IMR-90 (cell line): Measurements from ENCODE around the gene C1orf116. TPM values are rescaled to one million over a fixed set of nuclear protein-coding genes. Genes with fewer than 3 reads are reported as not detected.

Experiments used
- ATAC-seq: fragments of 200-7000 bp; cut with Tn5 transposase; 2 replicates; pipeline ENCODE4 v1.9.1; 2020; ENCODE audit warnings: low read depth, mild to moderate bottlenecking, moderate library complexity
- BruUV-seq: library from RNA; stranded (reverse); fragments of 400-500 nt; replicated peaks from 2 replicates; lab custom pipeline; 2021; lab: Mats Ljungman, UMichigan
- CTCF ChIA-PET: fragments of 300-600 bp; formaldehyde crosslinking; extraction: SDS; loops from one replicate; lab custom pipeline; 2021; ENCODE audit warnings: antibody characterized with exemption; lab: Yijun Ruan, JAX
- POLR2A ChIA-PET: fragments of 300-600 bp; sonication (Branson Sonifier 250); formaldehyde crosslinking; loops from one replicate; lab custom pipeline; 2022; ENCODE audit warnings: antibody characterized with exemption; ENCODE audit not compliant: unreplicated experiment; lab: Charles Lee
- DNase-seq: peaks from one replicate; pipeline ENCODE4 v3.0.0; 2013
- H2AFZ ChIP-seq: replicated peaks from 2 replicates; pipeline ENCODE3; 2013; ENCODE audit warnings: low read length, mild to moderate bottlenecking; ENCODE audit not compliant: poor library complexity
- H2AK5ac ChIP-seq: 2 replicates; pipeline ENCODE4 v1.6.1; 2013; ENCODE audit warnings: low read depth, low read length, inconsistent platforms
- H2AK9ac ChIP-seq: replicated peaks from 2 replicates; pipeline ENCODE3; 2013; ENCODE audit warnings: mild to moderate bottlenecking, low read depth, low read length, moderate library complexity; ENCODE audit not compliant: poor library complexity
- H2BK120ac ChIP-seq: 2 replicates; pipeline ENCODE4 v1.6.1; 2013; ENCODE audit warnings: low read depth, low read length, inconsistent platforms
- H2BK15ac ChIP-seq: 3 replicates; pipeline ENCODE4 v1.6.1; 2013; ENCODE audit warnings: low read depth, low read length, inconsistent platforms
- H2BK20ac ChIP-seq: 2 replicates; pipeline ENCODE4 v1.6.1; 2013; ENCODE audit warnings: low read depth, mild to moderate bottlenecking, inconsistent platforms, low read length, moderate library complexity
- H2BK5ac ChIP-seq: 2 replicates; pipeline ENCODE4 v1.6.1; 2013; ENCODE audit warnings: mild to moderate bottlenecking, low read depth, low read length, inconsistent platforms; ENCODE audit not compliant: poor library complexity, severe bottlenecking
- H3K14ac ChIP-seq: replicated peaks from 2 replicates; pipeline ENCODE4 v1.6.1; 2013; ENCODE audit warnings: low read depth, low read length, inconsistent platforms
- H3K18ac ChIP-seq: 2 replicates; pipeline ENCODE4 v1.6.1; 2013; ENCODE audit warnings: low read depth, low read length, control low read depth
- H3K23ac ChIP-seq: 2 replicates; pipeline ENCODE4 v1.6.1; 2013; ENCODE audit warnings: low read depth, low read length, inconsistent platforms
- H3K27ac ChIP-seq: 2 replicates; pipeline ENCODE4 v1.5.1; 2013; ENCODE audit warnings: mild to moderate bottlenecking, control low read depth, low read length; ENCODE audit not compliant: insufficient read depth
- H3K27me3 ChIP-seq: 2 replicates; pipeline ENCODE4 v1.6.1; 2013; ENCODE audit warnings: low read length; ENCODE audit not compliant: control insufficient read depth, insufficient read depth
- H3K36me3 ChIP-seq: 2 replicates; pipeline ENCODE4 v1.6.1; 2013; ENCODE audit warnings: low read length, mixed read lengths; ENCODE audit not compliant: control insufficient read depth, insufficient read depth
- H3K4ac ChIP-seq: 2 replicates; pipeline ENCODE4 v1.6.1; 2013; ENCODE audit warnings: low read depth, low read length, inconsistent platforms
- H3K4me1 ChIP-seq: 2 replicates; pipeline ENCODE4 v1.6.1; 2013; ENCODE audit warnings: low read length, mixed read lengths; ENCODE audit not compliant: control insufficient read depth, insufficient read depth
- H3K4me2 ChIP-seq: 2 replicates; pipeline ENCODE4 v1.6.1; 2013; ENCODE audit warnings: low read depth, mild to moderate bottlenecking, control low read depth, low read length, moderate library complexity
- H3K4me3 ChIP-seq: 2 replicates; pipeline ENCODE4 v1.5.1; 2013; ENCODE audit warnings: low read depth, mild to moderate bottlenecking, control low read depth, low read length, moderate library complexity; ENCODE audit not compliant: insufficient read depth
- H3K56ac ChIP-seq: 2 replicates; pipeline ENCODE4 v1.6.1; 2013; ENCODE audit warnings: low read length, inconsistent platforms; ENCODE audit not compliant: insufficient read depth; ENCODE audit errors: extremely low read depth
- H3K79me1 ChIP-seq, 2 experiments: 2 replicates each; pipeline ENCODE4 v1.6.1; 2013; ENCODE audit warnings: low read length in 2 of 2, inconsistent platforms in 1 of 2, low read depth in 1 of 2
- H3K9ac ChIP-seq: 2 replicates; pipeline ENCODE4 v1.6.1; 2013; ENCODE audit warnings: low read depth, low read length, control low read depth
- H3K9me1 ChIP-seq: 2 replicates; pipeline ENCODE4 v1.6.1; 2013; ENCODE audit warnings: low read length, inconsistent platforms; ENCODE audit not compliant: insufficient read depth
- H3K9me3 ChIP-seq: 2 replicates; pipeline ENCODE4 v1.6.1; 2013; ENCODE audit warnings: low read length; ENCODE audit not compliant: control insufficient read depth, insufficient read depth
- H4K20me1 ChIP-seq: 2 replicates; pipeline ENCODE4 v1.6.1; 2013; ENCODE audit warnings: low read length, inconsistent platforms; ENCODE audit not compliant: insufficient read depth
- H4K5ac ChIP-seq: 2 replicates; pipeline ENCODE4 v1.6.1; 2013; ENCODE audit warnings: mild to moderate bottlenecking, low read depth, low read length, control low read depth
- H4K8ac ChIP-seq, 2 experiments: 2 replicates each; pipeline ENCODE4 v1.6.1; 2013; ENCODE audit warnings: low read depth in 2 of 2, low read length in 2 of 2, control low read depth in 1 of 2, inconsistent platforms in 1 of 2
- H4K91ac ChIP-seq: 2 replicates; pipeline ENCODE4 v1.6.1; 2013; ENCODE audit warnings: low read depth, low read length, inconsistent platforms; ENCODE audit not compliant: insufficient read depth
- BHLHE40 ChIP-seq: fragments of 150-350 bp; IDR thresholded peaks from 2 replicates; pipeline ENCODE4 v1.6.1; 2016; ENCODE audit warnings: mild to moderate bottlenecking, low read depth, low read length
- CHD1 ChIP-seq: IDR thresholded peaks from 2 replicates; pipeline ENCODE4 v1.6.1; 2012; ENCODE audit warnings: low read depth, low read length, improper control_type of control experiment
- CTCF ChIP-seq: conservative IDR thresholded peaks from 2 replicates; pipeline ENCODE4 v1.5.1; 2012; ENCODE audit warnings: mild to moderate bottlenecking, low read depth, low read length, improper control_type of control experiment
- ELK1 ChIP-seq: fragments of 150-350 bp; IDR thresholded peaks from 2 replicates; pipeline ENCODE4 v1.6.1; 2016; ENCODE audit warnings: low read depth, mild to moderate bottlenecking, low read length, moderate library complexity, borderline replicate concordance
- FOS ChIP-seq: fragments of 150-350 bp; IDR thresholded peaks from 2 replicates; pipeline ENCODE4 v1.6.1; 2016; ENCODE audit warnings: low read depth, low read length
- MAFK ChIP-seq: IDR thresholded peaks from 2 replicates; pipeline ENCODE4 v1.6.1; 2012; ENCODE audit warnings: low read depth, low read length, improper control_type of control experiment
- MAZ ChIP-seq: IDR thresholded peaks from 2 replicates; pipeline ENCODE4 v1.6.1; 2012; ENCODE audit warnings: low read depth, mild to moderate bottlenecking, low read length, improper control_type of control experiment, moderate library complexity, borderline replicate concordance
- MXI1 ChIP-seq: IDR thresholded peaks from 2 replicates; pipeline ENCODE4 v1.6.1; 2012; ENCODE audit warnings: low read depth, mild to moderate bottlenecking, low read length, moderate library complexity, borderline replicate concordance
- POLR2A ChIP-seq: IDR thresholded peaks from 2 replicates; pipeline ENCODE4 v1.6.1; 2012; ENCODE audit warnings: mild to moderate bottlenecking, low read depth, low read length
- RAD21 ChIP-seq: IDR thresholded peaks from 2 replicates; pipeline ENCODE4 v1.6.1; 2012; ENCODE audit warnings: low read length, improper control_type of control experiment
- RCOR1 ChIP-seq: IDR thresholded peaks from 2 replicates; pipeline ENCODE4 v1.6.1; 2012; ENCODE audit warnings: mild to moderate bottlenecking, low read length, improper control_type of control experiment; ENCODE audit not compliant: insufficient replicate concordance
- RFX5 ChIP-seq: IDR thresholded peaks from 2 replicates; pipeline ENCODE4 v1.8.0; 2012; ENCODE audit warnings: low read depth, mild to moderate bottlenecking, low read length, moderate library complexity
- SMC3 ChIP-seq: fragments of 150-350 bp; IDR thresholded peaks from 2 replicates; pipeline ENCODE4 v1.6.1; 2016; ENCODE audit warnings: low read depth, mild to moderate bottlenecking, antibody characterized with exemption, low read length, moderate library complexity
- USF2 ChIP-seq: fragments of 150-350 bp; IDR thresholded peaks from 2 replicates; pipeline ENCODE4 v1.6.1; 2017; ENCODE audit warnings: mild to moderate bottlenecking, antibody characterized with exemption, low read length, low read depth
- WGBS, 2 experiments: methylation state at CpG; one replicate each; pipeline versions ENCODE4 v1.1.5 to v1.1.7; 2013; ENCODE audit warnings: missing lambda C conversion rate in 2 of 2; ENCODE audit not compliant: insufficient read length in 1 of 2; ENCODE audit errors: extremely low coverage in 2 of 2; 5-methylcytosine and 5-hydroxymethylcytosine counted together
- dilution Hi-C: fragments of 300-500 bp; cut with HindIII; formaldehyde crosslinking; loops from one replicate; pipeline ENCODE4 v1.14.3; 2018; ENCODE audit warnings: low sequenced_read_pairs; ENCODE audit not compliant: unreplicated experiment
- in situ Hi-C: fragments of 300-500 bp; cut with MboI; formaldehyde crosslinking; loops from 3 replicates; pipeline ENCODE4 v1.14.3; 2019; ENCODE audit warnings: low sequenced_read_pairs, inconsistent platforms, mixed read lengths
- intact Hi-C: fragments of 100-400 bp; cut with micrococcal nuclease; formaldehyde crosslinking; loops from 2 replicates; pipeline ENCODE4 v1.10.0; 2022
- polyA plus RNA-seq, 3 experiments: library from polyadenylated mRNA; depleted of rRNA; stranded (reverse); fragments of >200 nt; gene quantifications; 2 replicates each; pipeline ENCODE4 v1.2.3, GENCODE V29; 2012; ENCODE audit warnings: low replicate concordance in 1 of 3
- total RNA-seq: library from RNA; depleted of rRNA; stranded (reverse); fragments of >200 nt; gene quantifications from 2 replicates; pipeline ENCODE4 v1.2.3, GENCODE V29; 2012

Gene C1orf116
- total and polyA plus RNA-seq, 2 of the 4 experiments (the other 2 are of a cell fraction), result under 0.01 to 0.03 TPM

GRCh38 chr1:207056673-207057072 lies 24.1 kb upstream of the C1orf116 start:
- H2AK5ac ChIP-seq, result no peak overlapping the region
- no peak overlapping the region for H2AFZ ChIP-seq
- no peak overlapping the region for H4K91ac ChIP-seq
- H4K8ac ChIP-seq, result no peak overlapping the region
- no peaks in the 10 kb centered on the region for H3K36me3 ChIP-seq
- H3K27me3 ChIP-seq, result peaks cover 7% of the 10 kb centered on the region
- no peak overlapping the region for H2BK120ac ChIP-seq
- H4K20me1 ChIP-seq, result no peaks in the 10 kb centered on the region
- no peak overlapping the region for H2BK15ac ChIP-seq
- dilution Hi-C loops, result no loop called here
- no peaks in the 10 kb centered on the region for H3K4me1 ChIP-seq
- no peak overlapping the region for H3K9ac ChIP-seq
- H3K4me2 ChIP-seq, result no peak overlapping the region
- ChIA-PET CTCF (no interaction called here), POLR2A (no interaction called here)
- 83% methylated on average over 3 of the region's 6 CpGs; no CpG with 5 or more reads in 1 of the 2 experiments for WGBS, 2 experiments
- H2BK5ac ChIP-seq, result no peak overlapping the region
- H3K9me3 ChIP-seq, result no peaks in the 10 kb centered on the region
- H3K14ac ChIP-seq, result no peak overlapping the region
- ATAC-seq (no peak), DNase-seq (no peak)
- no peak overlapping the region for H3K4me3 ChIP-seq
- TF ChIP-seq RFX5 (no peak), FOS (no peak), BHLHE40 (no peak), CHD1 (no peak), RCOR1 (no peak), ELK1 (no peak), CTCF (no peak), MXI1 (no peak), MAFK (no peak), SMC3 (no peak), POLR2A (no peak), RAD21 (no peak), MAZ (no peak), USF2 (no peak)
- no peak overlapping the region for H2AK9ac ChIP-seq
- no peak overlapping the region for H3K56ac ChIP-seq
- H3K23ac ChIP-seq, result no peak overlapping the region
- BruUV-seq, result no TSS peak
- in situ Hi-C loops, result no loop called here
- no peak overlapping the region for H3K4ac ChIP-seq
- no peak overlapping the region for H3K27ac ChIP-seq
- no peaks in the 10 kb centered on the region for H3K9me1 ChIP-seq
- no peaks in the 10 kb centered on the region for H3K79me1 ChIP-seq
- H4K5ac ChIP-seq, result no peak overlapping the region
- H3K18ac ChIP-seq, result no peak overlapping the region
- intact Hi-C loops, result no loop called here
- no peak overlapping the region for H2BK20ac ChIP-seq
